ENCODE results near the gene PDZD2. TPM values are rescaled to one million over a fixed set of nuclear protein-coding genes. Genes with fewer than 3 reads are reported as not detected.

PDZD2 gene
- total RNA-seq, 3 donors from 2014 or later (not counting 1 experiment from before 2014, with no cell fraction given) = 0.50 to 1.3 (median 0.66) TPM

GRCh38 chr5:32109236-32109635, 470.3 kb downstream of the PDZD2 start:
- H3K27ac Mint-ChIP-seq = no peak overlapping the region
- H3K36me3 ChIP-seq (ENCODE audit: control insufficient read depth, insufficient read depth, low read length) = peaks cover 58% of the 10 kb centered on the region

DNA sequence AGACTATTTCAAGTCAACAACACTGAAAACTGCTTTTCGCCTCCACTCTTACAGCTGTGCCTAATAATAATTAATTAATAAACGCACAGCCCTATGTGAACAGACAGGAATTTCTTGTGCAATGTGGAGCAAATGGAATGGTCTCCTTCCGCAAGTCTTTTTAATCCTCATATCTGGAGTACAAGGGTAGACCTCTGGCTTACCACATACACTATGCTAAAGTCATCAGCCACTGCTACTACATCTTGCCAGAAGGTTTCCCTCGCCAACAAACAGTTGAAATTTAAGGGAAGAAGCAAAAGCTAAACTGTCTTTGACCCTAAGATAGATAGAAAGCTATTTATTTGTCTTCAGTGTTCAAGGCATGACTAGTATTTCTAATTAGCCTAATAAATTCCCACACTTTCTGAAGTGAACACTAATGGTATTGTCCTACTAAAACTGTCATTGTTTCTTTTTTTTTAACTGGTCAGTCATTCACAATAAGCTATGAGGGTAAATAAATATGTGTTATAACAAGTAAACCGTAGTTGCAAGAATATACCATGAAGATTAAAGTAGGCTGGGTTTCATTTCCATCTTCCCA, 471.3 kb downstream of the PDZD2 start:
- ATAC-seq (no peak), DNase-seq (no peak)
- Mint-ChIP-seq H3K36me3 (no peaks in the 10 kb centered on the region), H3K4me1 (peaks cover 4 to 12% of the 10 kb centered on the region in 2 donors), H3K27me3 (ENCODE audit: low read depth in 2 of 2) (no peaks in the 10 kb centered on the region), H3K9me3 (no peaks in the 10 kb centered on the region), H3K4me3 (no peak overlapping the region), H3K27ac (peak overlapping the region in 1 of 2 donors; percentile 59)
- intact Hi-C loops (cut with micrococcal nuclease) = no loop called here
- no peaks in the 10 kb centered on the region for H3K4me1 ChIP-seq (ENCODE audit: control insufficient read depth, insufficient read depth, low read length)
- H3K4me3 ChIP-seq (ENCODE audit: low read length) = no peak overlapping the region
- WGBS (ENCODE audit: insufficient coverage) = 100% methylated on average over 2 of the region's 5 CpGs
- no peaks in the 10 kb centered on the region for H3K9me3 ChIP-seq (ENCODE audit: control insufficient read depth, insufficient read depth, low read length)
- H3K27ac ChIP-seq (ENCODE audit: low read length) = no peak overlapping the region
- TF ChIP-seq CTCF (IDR thresholded peaks at IDR 0.05) = no peak
- H3K27me3 ChIP-seq (ENCODE audit: control insufficient read depth, insufficient read depth, low read length) = no peaks in the 10 kb centered on the region
- peaks cover 50% of the 10 kb centered on the region for H3K36me3 ChIP-seq (ENCODE audit: control insufficient read depth, insufficient read depth, low read length)

More at GRCh38 chr5:32109236-32109635, 470.3 kb downstream of the PDZD2 start:
- no peak overlapping the region for H3K4me3 Mint-ChIP-seq
- no peaks in the 10 kb centered on the region for H3K27me3 ChIP-seq (ENCODE audit: control insufficient read depth, insufficient read depth, low read length)
- peaks cover 4 to 12% of the 10 kb centered on the region in 2 donors for H3K4me1 Mint-ChIP-seq
- no peak overlapping the region for H3K4me3 ChIP-seq (ENCODE audit: low read length)
- no peak overlapping the region for H3K27ac ChIP-seq (ENCODE audit: low read length)
- DNase-seq (no peak), ATAC-seq (no peak)
- H3K27me3 Mint-ChIP-seq (ENCODE audit: low read depth in 2 of 2) = no peaks in the 10 kb centered on the region
- H3K4me1 ChIP-seq (ENCODE audit: control insufficient read depth, insufficient read depth, low read length) = no peaks in the 10 kb centered on the region
- H3K9me3 ChIP-seq (ENCODE audit: control insufficient read depth, insufficient read depth, low read length) = no peaks in the 10 kb centered on the region
- no peaks in the 10 kb centered on the region for H3K36me3 Mint-ChIP-seq
- no peak for TF ChIP-seq CTCF (IDR thresholded peaks at IDR 0.05)
- no peaks in the 10 kb centered on the region for H3K9me3 Mint-ChIP-seq
- intact Hi-C loops (cut with micrococcal nuclease) = no loop called here
- 98% methylated on average over 10 of the region's 10 CpGs for WGBS (ENCODE audit: insufficient coverage)

GRCh38 chr5:32115985-32116384, 477.1 kb downstream of the PDZD2 start:
- intact Hi-C loops (cut with micrococcal nuclease) = no loop called here
- Histone ChIP-seq H3K4me3 (ENCODE audit: low read length) (no peak overlapping the region), H3K27ac (ENCODE audit: low read length) (no peak overlapping the region), H3K36me3 (ENCODE audit: control insufficient read depth, insufficient read depth, low read length) (peaks cover 18% of the 10 kb centered on the region), H3K4me1 (ENCODE audit: control insufficient read depth, insufficient read depth, low read length) (no peaks in the 10 kb centered on the region), H3K9me3 (ENCODE audit: control insufficient read depth, insufficient read depth, low read length) (no peaks in the 10 kb centered on the region), H3K27me3 (ENCODE audit: control insufficient read depth, insufficient read depth, low read length) (no peaks in the 10 kb centered on the region)
- no peak overlapping the region for H3K4me3 Mint-ChIP-seq
- ATAC-seq = no peak
- DNase-seq = no peak
- H3K36me3 Mint-ChIP-seq = peaks cover 8% of the 10 kb centered on the region
- peak overlapping the region; percentile 45 for H3K27ac Mint-ChIP-seq
- H3K4me1 Mint-ChIP-seq = peaks cover 29 to 31% of the 10 kb centered on the region in 2 donors
- no peaks in the 10 kb centered on the region for H3K27me3 Mint-ChIP-seq (ENCODE audit: low read depth in 2 of 2)
- TF ChIP-seq CTCF (IDR thresholded peaks at IDR 0.05) = no peak
- no peaks in the 10 kb centered on the region for H3K9me3 Mint-ChIP-seq
- 96% methylated on average over 3 of the region's 3 CpGs for WGBS (ENCODE audit: insufficient coverage)

Measured in natural killer cell (primary cell).